HUES6 (cell line): ENCODE results near the gene PRKCE.

Experiments used
- H3K27ac ChIP-seq: 2 replicates; pipeline ENCODE4 v1.7.0; 2013; ENCODE audit warnings: low read depth, mild to moderate bottlenecking, low read length, inconsistent platforms
- H3K27me3 ChIP-seq: 2 replicates; pipeline ENCODE4 v1.6.1; 2013; ENCODE audit warnings: low read length; ENCODE audit not compliant: control insufficient read depth, insufficient read depth
- H3K36me3 ChIP-seq: 2 replicates; pipeline ENCODE4 v1.6.1; 2013; ENCODE audit warnings: low read length; ENCODE audit not compliant: control insufficient read depth, insufficient read depth
- H3K4me1 ChIP-seq: 2 replicates; pipeline ENCODE4 v1.6.1; 2013; ENCODE audit warnings: low read length; ENCODE audit not compliant: control insufficient read depth, insufficient read depth
- H3K4me3 ChIP-seq: 2 replicates; pipeline ENCODE4 v1.5.1; 2013; ENCODE audit warnings: low read depth, low read length
- H3K9ac ChIP-seq: one replicate; pipeline ENCODE4 v1.6.1; 2013; ENCODE audit warnings: mild to moderate bottlenecking, low read length
- H3K9me3 ChIP-seq: 2 replicates; pipeline ENCODE4 v1.6.1; 2013; ENCODE audit warnings: low read depth, low read length; ENCODE audit not compliant: control insufficient read depth, insufficient read depth

Gene PRKCE

GRCh38 chr2:46025081-46025480 is 373.6 kb downstream of the PRKCE start:
- Histone ChIP-seq H3K4me3 (no peak overlapping the region), H3K27ac (no peak overlapping the region), H3K36me3 (no peaks in the 10 kb centered on the region), H3K27me3 (no peaks in the 10 kb centered on the region), H3K4me1 (0 out of 2 replicates have a peak, but pooled peaks cover 8% of the 10 kb centered on the region), H3K9me3 (no peaks in the 10 kb centered on the region), H3K9ac (no peak overlapping the region)

- Histone ChIP-seq H3K9ac (no peak overlapping the region), H3K36me3 (no peaks in the 10 kb centered on the region), H3K9me3 (no peaks in the 10 kb centered on the region), H3K4me3 (no peak overlapping the region), H3K27me3 (no peaks in the 10 kb centered on the region), H3K4me1 (0 out of 2 replicates have a peak, but pooled peaks cover 8% of the 10 kb centered on the region), H3K27ac (no peak overlapping the region)
These were observed 374.2 kb downstream of the PRKCE start for GRCh38 chr2:46025676-46026075.

- Histone ChIP-seq H3K27ac (no peak overlapping the region), H3K9me3 (no peaks in the 10 kb centered on the region), H3K9ac (no peak overlapping the region), H3K36me3 (no peaks in the 10 kb centered on the region), H3K27me3 (no peaks in the 10 kb centered on the region), H3K4me1 (0 out of 2 replicates have a peak, but pooled peaks cover 8% of the 10 kb centered on the region), H3K4me3 (no peak overlapping the region)
These were observed 375.0 kb downstream of the PRKCE start for GRCh38 chr2:46026431-46026830.

GRCh38 chr2:46029332-46029811 is 377.9 kb downstream of the PRKCE start:
- no peak overlapping the region for H3K4me3 ChIP-seq
- no peaks in the 10 kb centered on the region for H3K9me3 ChIP-seq
- H3K4me1 ChIP-seq: 0 out of 2 replicates have a peak, but pooled peaks cover 8% of the 10 kb centered on the region
- no peaks in the 10 kb centered on the region for H3K36me3 ChIP-seq
- H3K27me3 ChIP-seq: no peaks in the 10 kb centered on the region
- no peak overlapping the region for H3K9ac ChIP-seq
- H3K27ac ChIP-seq: no peak overlapping the region

GRCh38 chr2:46030330-46030729 is 378.9 kb downstream of the PRKCE start:
- no peak overlapping the region for H3K4me3 ChIP-seq
- H3K27me3 ChIP-seq: no peaks in the 10 kb centered on the region
- 0 out of 2 replicates have a peak, but pooled peaks cover 8% of the 10 kb centered on the region for H3K4me1 ChIP-seq
- H3K36me3 ChIP-seq: no peaks in the 10 kb centered on the region
- no peak overlapping the region for H3K27ac ChIP-seq
- no peaks in the 10 kb centered on the region for H3K9me3 ChIP-seq
- H3K9ac ChIP-seq: no peak overlapping the region

GRCh38 chr2:46032161-46032813 is 380.8 kb downstream of the PRKCE start:
- Histone ChIP-seq H3K9ac (no peak overlapping the region), H3K36me3 (no peaks in the 10 kb centered on the region), H3K4me1 (0 out of 2 replicates have a peak, but pooled peaks cover 8% of the 10 kb centered on the region), H3K27me3 (no peaks in the 10 kb centered on the region), H3K27ac (no peak overlapping the region), H3K4me3 (no peak overlapping the region), H3K9me3 (no peaks in the 10 kb centered on the region)

GRCh38 chr2:46032996-46033395 is 381.5 kb downstream of the PRKCE start:
- no peaks in the 10 kb centered on the region for H3K9me3 ChIP-seq
- H3K4me1 ChIP-seq: 0 out of 2 replicates have a peak, but pooled peaks cover 8% of the 10 kb centered on the region
- H3K4me3 ChIP-seq: no peak overlapping the region
- H3K9ac ChIP-seq: no peak overlapping the region
- H3K36me3 ChIP-seq: no peaks in the 10 kb centered on the region
- no peak overlapping the region for H3K27ac ChIP-seq
- no peaks in the 10 kb centered on the region for H3K27me3 ChIP-seq

- no peaks in the 10 kb centered on the region for H3K27me3 ChIP-seq
- 0 out of 2 replicates have a peak, but pooled peaks cover 5% of the 10 kb centered on the region for H3K4me1 ChIP-seq
- no peaks in the 10 kb centered on the region for H3K36me3 ChIP-seq
- no peak overlapping the region for H3K9ac ChIP-seq
- H3K9me3 ChIP-seq: no peaks in the 10 kb centered on the region
- H3K27ac ChIP-seq: no peak overlapping the region
- H3K4me3 ChIP-seq: no peak overlapping the region
These were observed 383.1 kb downstream of the PRKCE start for GRCh38 chr2:46034535-46034934.

GRCh38 chr2:46036929-46037328 is 385.5 kb downstream of the PRKCE start:
- Histone ChIP-seq H3K27me3 (no peaks in the 10 kb centered on the region), H3K9me3 (no peaks in the 10 kb centered on the region), H3K27ac (no peak overlapping the region), H3K9ac (no peak overlapping the region), H3K36me3 (no peaks in the 10 kb centered on the region), H3K4me3 (no peak overlapping the region), H3K4me1 (no peaks in the 10 kb centered on the region)

- H3K27ac ChIP-seq: no peak overlapping the region
- no peaks in the 10 kb centered on the region for H3K36me3 ChIP-seq
- H3K9me3 ChIP-seq: no peaks in the 10 kb centered on the region
- no peaks in the 10 kb centered on the region for H3K27me3 ChIP-seq
- H3K9ac ChIP-seq: no peak overlapping the region
- no peak overlapping the region for H3K4me3 ChIP-seq
- H3K4me1 ChIP-seq: no peaks in the 10 kb centered on the region
These were observed 388.2 kb downstream of the PRKCE start for GRCh38 chr2:46039543-46040303.

GRCh38 chr2:46040563-46041155 is 389.2 kb downstream of the PRKCE start:
- Histone ChIP-seq H3K9ac (no peak overlapping the region), H3K4me1 (no peaks in the 10 kb centered on the region), H3K27me3 (no peaks in the 10 kb centered on the region), H3K9me3 (no peaks in the 10 kb centered on the region), H3K36me3 (no peaks in the 10 kb centered on the region), H3K27ac (no peak overlapping the region), H3K4me3 (no peak overlapping the region)
